ENCODE results near the gene EGLN3.
"Not testable (repeated sequence)": the region's sequence is repeated elsewhere in the genome, so short reads cannot be mapped to it uniquely, and the experiment has no call there.

EGLN3 gene

GRCh38 chr14:33934938-33935337 lies 15.9 kb downstream of the EGLN3 start:
- DNase-seq, result no peak

GRCh38 chr14:33934043-33934750 lies 16.7 kb downstream of the EGLN3 start:
- no peak for DNase-seq

GRCh38 chr14:33933386-33933933 lies 17.4 kb downstream of the EGLN3 start:
- no peak for DNase-seq

GRCh38 chr14:33932576-33933345 lies 18.1 kb downstream of the EGLN3 start:
- no peak for DNase-seq

GRCh38 chr14:33932033-33932432 lies 18.8 kb downstream of the EGLN3 start:
- no peak for DNase-seq

- DNase-seq, result no peak
Measured at GRCh38 chr14:33931461-33931860, 19.4 kb downstream of the EGLN3 start.

GRCh38 chr14:33930439-33930838 lies 20.4 kb downstream of the EGLN3 start:
- no peak for DNase-seq

GRCh38 chr14:33929799-33930408 lies 21.0 kb downstream of the EGLN3 start:
- DNase-seq, result no peak

GRCh38 chr14:33928895-33929294 lies 22.0 kb downstream of the EGLN3 start:
- DNase-seq, result no peak

GRCh38 chr14:33927944-33928343 lies 22.9 kb downstream of the EGLN3 start:
- no peak for DNase-seq

GRCh38 chr14:33926967-33927366 lies 23.9 kb downstream of the EGLN3 start:
- DNase-seq, result not testable (repeated sequence)

- no peak for DNase-seq
Measured at GRCh38 chr14:33925946-33926345, 24.9 kb downstream of the EGLN3 start.

GRCh38 chr14:33925235-33925634 lies 25.6 kb downstream of the EGLN3 start:
- no peak for DNase-seq

GRCh38 chr14:33924566-33925100 lies 26.2 kb downstream of the EGLN3 start:
- DNase-seq, result no peak

GRCh38 chr14:33922125-33922524 lies 28.7 kb downstream of the EGLN3 start:
- no peak for DNase-seq

GRCh38 chr14:33918256-33918655 lies 32.6 kb downstream of the EGLN3 start:
- DNase-seq, result no peak

GRCh38 chr14:33917661-33918060 lies 33.2 kb downstream of the EGLN3 start:
- DNase-seq, result no peak

- DNase-seq, result no peak
Measured at GRCh38 chr14:33916663-33917565, 34.0 kb downstream of the EGLN3 start.

GRCh38 chr14:33915682-33916081 lies 35.2 kb downstream of the EGLN3 start:
- no peak for DNase-seq

GRCh38 chr14:33914676-33915516 lies 36.0 kb downstream of the EGLN3 start:
- DNase-seq, result no peak

- no peak for DNase-seq
Measured at GRCh38 chr14:33911046-33911445, 39.8 kb downstream of the EGLN3 start.
